GM10847 (cell line): ENCODE measurements around the gene RSPH3.
A peak's percentile ranks its signal among the peaks of the same experiment; 100 is the strongest.

Source experiments
- POLR2A ChIP-seq: IDR thresholded peaks from 2 replicates; pipeline ENCODE4 v1.6.1; 2011; ENCODE audit not compliant: insufficient read length; ENCODE audit errors: extremely low read depth

RSPH3 gene, protein sequence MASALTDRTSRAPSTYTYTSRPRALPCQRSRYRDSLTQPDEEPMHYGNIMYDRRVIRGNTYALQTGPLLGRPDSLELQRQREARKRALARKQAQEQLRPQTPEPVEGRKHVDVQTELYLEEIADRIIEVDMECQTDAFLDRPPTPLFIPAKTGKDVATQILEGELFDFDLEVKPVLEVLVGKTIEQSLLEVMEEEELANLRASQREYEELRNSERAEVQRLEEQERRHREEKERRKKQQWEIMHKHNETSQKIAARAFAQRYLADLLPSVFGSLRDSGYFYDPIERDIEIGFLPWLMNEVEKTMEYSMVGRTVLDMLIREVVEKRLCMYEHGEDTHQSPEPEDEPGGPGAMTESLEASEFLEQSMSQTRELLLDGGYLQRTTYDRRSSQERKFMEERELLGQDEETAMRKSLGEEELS

DNA sequence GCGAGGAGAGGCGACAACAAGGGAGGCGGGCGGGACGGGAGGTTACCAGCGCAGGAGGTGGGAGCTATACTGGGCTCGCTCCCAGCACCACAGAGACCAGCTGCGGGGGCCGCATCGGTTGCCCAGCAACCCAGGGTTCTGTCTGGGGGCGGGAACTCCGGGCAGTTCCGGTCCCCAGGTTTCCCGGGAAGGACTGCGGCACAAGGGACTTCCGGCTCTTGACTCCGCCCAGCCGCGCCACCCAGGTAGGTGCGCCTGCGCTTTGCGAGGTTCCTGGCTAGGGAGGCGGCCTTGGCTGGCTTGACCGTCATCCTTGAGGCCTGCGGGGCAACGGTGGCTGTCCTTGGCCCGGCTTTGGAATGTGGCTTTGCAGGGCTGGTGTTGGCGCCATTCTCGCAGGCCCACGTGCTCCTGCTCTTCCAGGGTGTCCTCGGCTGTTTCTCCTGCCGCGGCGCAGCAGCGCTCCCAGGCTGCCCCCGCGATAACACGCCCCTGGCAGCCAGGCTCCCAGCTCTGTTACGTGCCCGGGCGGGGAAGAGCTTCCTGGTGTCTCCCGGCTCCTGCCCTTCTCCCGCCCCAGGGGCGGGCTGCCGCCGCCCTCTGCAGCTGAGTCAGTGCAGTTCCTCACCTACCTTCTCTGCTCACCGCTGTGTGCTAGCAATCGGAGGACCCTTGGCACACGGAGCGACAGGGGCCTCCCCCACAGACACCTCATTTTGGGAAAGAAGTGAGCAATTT is at the start of gene RSPH3:
RSPH3 (minus strand) TSS at position 537 of the 738 bp plus-strand sequence. CDS start 652 bp downstream, outside the sequence.
- TF ChIP-seq POLR2A, result peak; percentile 94

DNA sequence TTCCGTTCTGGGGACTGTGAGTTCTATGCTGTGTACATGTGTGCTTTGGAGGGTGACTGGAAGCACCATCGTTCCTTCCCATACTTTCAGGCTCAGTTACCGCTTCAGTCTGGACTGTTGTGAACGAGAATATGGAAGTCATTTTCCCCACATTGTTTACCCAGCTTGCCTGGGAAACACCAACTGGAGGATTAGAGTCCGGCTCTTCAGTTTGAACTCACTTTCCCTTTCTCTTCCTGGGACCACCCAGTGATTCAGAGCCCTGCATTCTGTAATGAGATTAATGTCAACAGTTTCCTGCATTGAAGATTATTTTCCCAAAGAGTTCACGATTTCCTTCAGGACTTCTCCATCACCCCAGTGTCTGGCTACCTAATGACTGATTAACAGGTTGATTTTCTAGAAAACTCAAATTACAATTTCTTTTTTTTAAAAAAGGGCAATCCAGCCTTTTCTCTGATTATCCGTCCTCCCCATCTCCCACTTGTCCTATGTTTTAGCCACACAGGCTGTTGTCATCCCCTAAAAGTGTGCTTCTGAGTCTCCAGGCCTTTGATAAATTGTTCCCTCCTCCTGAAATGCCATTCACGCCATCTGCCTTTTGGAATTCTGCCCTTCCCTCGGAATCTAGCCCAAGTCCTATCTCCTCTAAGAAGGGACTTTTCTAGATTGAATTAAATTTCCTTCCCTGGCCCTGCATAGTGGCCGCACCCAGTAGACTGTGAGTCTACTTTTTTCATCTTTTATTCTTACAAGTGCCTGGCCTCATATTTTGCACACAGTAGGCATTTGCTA is 48.1 kb upstream of the RSPH3 start:
- TF ChIP-seq POLR2A, result no peak

DNA sequence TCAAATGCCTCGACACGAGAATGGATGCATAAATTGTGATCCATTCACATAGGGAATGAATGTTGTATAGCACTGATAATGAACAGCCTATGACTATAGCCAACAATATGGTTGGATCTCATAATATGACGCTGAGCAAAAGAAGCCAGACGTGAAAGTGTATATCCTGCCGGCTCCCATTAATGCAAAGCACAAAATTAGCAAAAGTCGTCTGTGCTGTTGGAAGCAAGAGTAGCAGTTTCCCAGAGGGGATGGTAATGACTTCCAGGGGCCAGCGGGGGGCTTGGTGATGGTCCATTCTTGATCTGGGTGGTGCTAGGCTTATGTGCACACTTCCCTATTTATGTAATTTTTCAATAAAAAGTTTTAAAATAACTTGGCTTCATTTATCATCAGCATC is 45.8 kb upstream of the RSPH3 start:
- no peak for TF ChIP-seq POLR2A

DNA sequence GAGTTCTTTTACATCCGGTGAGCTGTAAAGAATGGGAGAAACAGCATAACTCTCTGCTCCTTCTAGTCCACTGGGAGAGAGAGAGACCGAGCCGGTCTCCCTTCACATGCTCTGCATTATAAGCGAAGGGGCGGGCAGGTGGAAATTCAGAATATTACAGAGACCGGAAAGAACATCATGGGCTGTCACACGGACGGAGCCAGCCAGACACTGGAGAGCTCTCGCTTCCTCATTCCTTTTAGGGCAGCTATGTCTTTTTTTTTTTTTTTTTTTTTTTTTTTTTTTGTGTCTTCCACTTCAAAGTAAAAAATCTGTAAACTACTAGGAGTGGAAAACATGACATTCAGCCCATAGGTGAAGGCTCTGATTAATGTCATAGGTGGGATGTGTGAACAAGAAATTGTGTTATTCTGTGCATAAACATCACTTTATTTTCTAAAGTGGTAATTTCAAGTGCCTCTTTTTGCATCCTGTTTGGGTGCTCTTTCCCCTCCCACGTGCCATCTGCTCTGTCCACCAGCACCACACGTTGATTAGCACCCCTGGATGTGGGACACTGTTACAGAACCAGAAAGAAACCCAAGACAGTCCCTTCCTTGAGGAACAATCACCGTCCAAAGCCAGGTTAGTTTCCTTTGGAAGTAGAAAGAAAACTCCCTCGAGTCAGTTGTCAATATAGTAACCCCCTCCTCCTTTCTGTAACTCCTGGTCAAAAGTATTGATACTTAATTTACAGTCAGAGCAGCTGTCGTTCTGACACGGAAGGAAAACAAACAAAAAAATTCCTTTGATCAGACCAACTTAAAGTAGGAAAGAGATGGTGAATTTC is 45.1 kb upstream of the RSPH3 start, which contains the start of gene TAGAP:
TAGAP (minus strand) TSS at position 93 of the 829 bp plus-strand sequence. CDS start 845 bp downstream, outside the sequence.
- peak; percentile 30 for TF ChIP-seq POLR2A

DNA sequence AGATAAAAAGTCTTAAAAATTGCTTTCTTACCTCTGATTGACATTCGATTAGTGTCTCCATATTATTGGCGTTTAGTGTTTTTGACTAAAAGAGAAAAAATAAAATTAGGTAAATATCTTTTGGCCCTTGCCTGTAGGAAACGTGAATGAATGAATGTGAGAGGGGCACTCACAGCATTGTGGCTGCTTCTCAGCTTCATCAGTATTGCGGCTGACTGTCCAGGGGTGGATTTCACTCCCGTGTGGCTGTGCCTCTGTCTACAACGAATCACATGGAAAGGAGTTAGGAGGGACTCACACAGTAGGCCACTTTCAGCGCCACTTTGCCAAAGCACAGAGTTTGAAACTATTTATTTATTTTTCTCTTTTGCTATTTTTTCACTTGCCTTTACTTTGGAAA is 43.9 kb upstream of the RSPH3 start:
- TF ChIP-seq POLR2A, result no peak

DNA sequence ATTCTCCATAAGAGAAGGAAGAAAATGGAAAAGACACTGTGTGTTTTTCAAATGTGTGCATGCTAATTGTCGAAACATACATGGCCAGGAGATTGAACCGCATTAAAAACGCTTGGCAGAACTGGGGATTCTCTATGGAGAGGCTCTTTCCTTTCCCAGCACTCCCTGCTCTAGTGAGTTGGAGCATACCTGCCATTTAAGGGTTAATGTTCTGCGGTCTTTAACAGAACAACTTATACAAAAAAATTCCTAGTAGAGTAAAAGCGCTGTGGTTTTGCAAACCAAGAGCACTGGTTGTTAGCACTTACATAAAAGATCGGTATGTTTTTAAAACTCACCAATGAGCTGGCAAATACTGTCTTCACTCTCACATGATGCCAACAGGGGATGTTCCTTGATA is 43.2 kb upstream of the RSPH3 start:
- TF ChIP-seq POLR2A, result no peak

DNA sequence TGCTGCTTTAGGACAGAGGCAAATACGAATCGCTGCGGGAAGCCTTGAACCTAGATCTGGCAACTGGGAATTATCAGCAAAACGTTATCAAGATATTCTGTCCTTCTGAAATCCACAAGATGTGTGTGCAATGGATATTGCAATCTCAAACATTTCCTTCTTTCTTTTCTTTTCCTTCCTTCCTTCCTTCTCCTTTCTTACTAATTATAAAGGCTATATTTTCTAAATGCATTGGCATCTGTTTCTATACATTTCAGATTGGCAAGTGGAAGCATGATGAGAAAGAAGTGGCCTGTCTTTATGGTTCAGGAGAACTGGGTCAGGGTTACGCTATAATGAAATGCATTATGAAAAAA is 42.8 kb upstream of the RSPH3 start:
- TF ChIP-seq POLR2A, result no peak

DNA sequence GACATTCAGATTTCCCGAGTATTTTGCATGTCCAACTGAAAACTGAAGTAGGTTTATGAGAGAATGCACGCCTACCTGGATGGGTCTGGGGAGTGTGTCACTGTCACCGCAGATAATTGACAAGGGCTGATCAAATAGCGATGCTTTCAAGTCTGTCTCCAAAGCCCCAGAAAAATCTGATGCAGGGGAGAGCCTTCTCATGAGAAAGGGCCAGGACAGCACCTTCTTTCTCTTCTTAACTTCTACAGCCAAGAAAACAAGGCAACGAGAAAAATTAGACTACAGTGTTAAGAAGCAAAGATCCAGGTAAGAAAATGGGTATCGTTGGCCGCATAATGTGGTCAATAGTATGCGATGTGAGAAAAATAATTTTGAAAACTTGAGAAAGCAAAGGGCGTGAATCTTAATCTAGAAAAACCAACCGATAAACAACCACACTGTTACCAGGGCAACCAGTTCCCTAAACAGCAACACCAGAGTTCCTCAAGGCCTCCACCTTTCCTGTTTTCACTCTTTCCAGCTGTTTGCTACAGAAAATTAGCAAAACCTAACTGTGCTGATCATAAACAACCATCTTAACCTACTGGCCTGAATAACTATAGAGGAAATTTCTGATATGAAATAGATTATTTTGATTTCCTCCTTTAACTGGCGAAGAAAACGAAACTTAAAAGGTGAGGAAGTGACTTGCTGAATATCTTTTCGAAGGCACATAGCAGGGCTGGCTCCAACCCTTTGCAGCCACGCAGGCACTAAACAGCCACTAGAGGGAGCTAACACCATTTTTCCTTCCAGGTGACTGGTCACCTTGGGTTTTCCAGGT is 42.2 kb upstream of the RSPH3 start:
- no peak for TF ChIP-seq POLR2A

DNA sequence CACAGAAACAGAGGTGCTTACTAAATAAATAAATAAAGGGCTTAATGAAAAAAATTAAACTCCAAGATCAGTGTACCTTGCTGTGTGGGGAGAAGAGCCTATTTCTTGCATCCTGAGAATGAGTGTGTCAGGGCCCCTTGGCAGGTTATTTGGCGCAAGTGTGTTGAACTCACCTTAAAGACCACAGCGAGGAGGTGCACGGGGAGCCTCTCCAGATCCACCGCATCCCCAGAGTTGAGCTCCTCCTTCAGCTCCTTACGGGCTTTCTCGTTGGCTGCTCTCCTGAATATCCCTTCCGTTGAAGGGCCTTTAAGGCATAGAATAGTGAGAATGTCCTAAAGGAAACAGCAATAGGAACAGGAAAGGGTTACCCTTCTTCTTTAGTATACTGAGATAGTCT is 41.2 kb upstream of the RSPH3 start:
- no peak for TF ChIP-seq POLR2A

DNA sequence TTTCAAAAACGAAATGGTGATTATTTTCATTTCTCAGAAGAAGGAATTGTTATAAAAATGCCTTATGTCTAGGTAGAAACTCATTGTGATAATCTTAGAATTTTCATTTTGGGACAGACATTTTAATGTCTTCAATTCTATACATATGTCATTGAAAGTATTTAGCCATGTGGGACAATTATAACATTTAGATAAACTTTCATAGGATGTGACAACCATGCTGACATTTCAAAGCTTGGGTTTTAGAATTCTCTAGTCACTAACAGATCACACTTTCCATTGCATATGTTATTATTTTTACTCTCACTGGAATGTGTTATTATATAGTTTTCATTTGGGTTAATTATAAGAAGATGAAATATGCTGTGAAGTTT is 39.9 kb upstream of the RSPH3 start:
- TF ChIP-seq POLR2A, result no peak

DNA sequence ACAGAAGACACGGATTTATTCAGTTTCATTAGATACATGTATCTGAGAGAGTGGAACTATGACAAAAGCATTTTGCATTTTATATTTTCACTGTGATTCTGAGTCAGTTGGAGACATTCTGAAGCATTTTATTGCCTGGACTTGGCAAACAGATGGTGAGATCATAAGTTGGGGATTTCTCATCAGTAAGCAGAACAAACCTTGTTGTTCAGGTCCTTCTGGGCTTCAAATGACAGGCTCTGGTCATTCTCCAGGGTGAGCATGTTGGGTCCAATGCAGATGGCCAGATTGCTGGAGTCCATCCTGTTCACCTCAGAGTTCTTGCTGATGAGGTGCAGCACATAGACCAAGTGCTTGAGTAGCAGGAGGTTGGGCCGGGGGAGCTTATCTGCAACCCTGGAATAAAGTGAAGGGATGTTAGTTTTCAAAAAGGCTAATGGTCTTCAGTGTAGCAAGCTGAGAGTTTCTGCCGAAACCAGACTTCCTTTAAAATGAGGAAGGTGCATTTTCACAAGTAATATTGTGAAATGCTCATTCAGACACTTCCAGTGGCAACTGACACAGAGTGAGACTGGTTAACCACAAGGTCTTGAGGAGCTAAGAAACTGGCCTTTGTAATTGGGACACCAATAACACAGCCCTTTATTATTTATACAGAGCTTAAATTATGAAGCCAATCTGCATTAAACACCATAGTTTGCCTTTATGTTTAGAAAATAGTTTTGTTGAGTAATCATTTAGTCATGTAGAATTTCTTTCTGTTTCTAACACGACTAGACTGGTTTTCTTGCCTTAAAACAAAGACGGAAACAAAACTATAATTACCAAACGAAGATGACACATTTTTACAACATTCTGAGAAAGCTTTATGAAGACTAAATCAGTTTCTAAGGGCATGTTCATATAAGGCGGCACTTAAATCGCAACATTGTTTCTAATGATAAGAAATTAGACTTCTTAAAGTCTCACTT is 39.2 kb upstream of the RSPH3 start:
- no peak for TF ChIP-seq POLR2A

DNA sequence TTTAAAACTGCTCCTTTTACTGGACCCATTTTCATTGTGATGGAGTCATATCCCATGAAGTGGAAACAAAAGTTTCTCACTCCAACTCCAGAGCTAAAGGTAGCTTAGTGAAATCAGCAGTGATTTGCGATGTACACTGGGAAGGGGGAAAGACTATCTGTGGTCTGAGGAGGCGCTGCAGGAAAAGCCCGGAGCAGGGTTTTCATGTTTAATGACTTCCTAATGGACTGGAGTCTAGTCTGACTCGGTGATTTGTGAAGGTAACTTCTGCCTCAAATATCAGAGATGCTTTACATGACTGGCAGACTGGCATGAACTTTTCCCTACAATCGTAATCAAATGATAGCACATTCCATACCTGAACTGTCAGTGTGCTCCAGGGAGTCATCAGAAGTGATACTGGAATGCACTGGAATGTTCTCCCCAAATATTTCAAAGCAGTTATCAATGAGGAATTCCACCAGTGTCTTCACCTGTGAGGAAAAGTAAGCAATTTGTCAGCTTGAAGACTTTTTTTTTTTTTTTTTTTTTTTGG is 37.8 kb upstream of the RSPH3 start:
- no peak for TF ChIP-seq POLR2A
